GM21423 (cell line): ENCODE results near the gene ALDH4A1.
"Not testable (repeated sequence)": the region's sequence is repeated elsewhere in the genome, so short reads cannot be mapped to it uniquely, and the experiment has no call there.

Experiments
- ATAC-seq: cut with Tn5 transposase; IDR thresholded peaks from one replicate; pipeline ENCODE4 v1.9.1; 2021; ENCODE audit warnings: mild to moderate bottlenecking, moderate library complexity; ENCODE audit not compliant: unreplicated experiment

The ALDH4A1 gene

GRCh38 chr1:18879215-18879790 is 23.1 kb downstream of the ALDH4A1 start:
- ATAC-seq: no peak

- ATAC-seq: no peak
Measured at GRCh38 chr1:18878538-18879214, 23.7 kb downstream of the ALDH4A1 start.

- no peak for ATAC-seq
Measured at GRCh38 chr1:18877282-18877681, 25.1 kb downstream of the ALDH4A1 start.

GRCh38 chr1:18876210-18876609 is 26.1 kb downstream of the ALDH4A1 start:
- no peak for ATAC-seq

- ATAC-seq: no peak
Measured at GRCh38 chr1:18875796-18876128, 26.6 kb downstream of the ALDH4A1 start.

- ATAC-seq: no peak
Measured at GRCh38 chr1:18875107-18875795, 27.1 kb downstream of the ALDH4A1 start.

- no peak for ATAC-seq
Measured at GRCh38 chr1:18874600-18874999, 27.8 kb downstream of the ALDH4A1 start.

GRCh38 chr1:18874036-18874435 is 28.3 kb downstream of the ALDH4A1 start:
- no peak for ATAC-seq

- ATAC-seq: no peak
Measured at GRCh38 chr1:18872071-18872611, 30.2 kb downstream of the ALDH4A1 start.

- ATAC-seq: no peak
Measured at GRCh38 chr1:18871401-18872070, 30.8 kb downstream of the ALDH4A1 start.

- no peak for ATAC-seq
Measured at GRCh38 chr1:18870957-18871356, 31.4 kb downstream of the ALDH4A1 start.

GRCh38 chr1:18870595-18870865 is 31.8 kb downstream of the ALDH4A1 start:
- not testable (repeated sequence) for ATAC-seq

GRCh38 chr1:18869847-18870594 is 32.3 kb downstream of the ALDH4A1 start:
- no peak for ATAC-seq

- no peak for ATAC-seq
Measured at GRCh38 chr1:18868801-18869424, 33.4 kb downstream of the ALDH4A1 start.

- ATAC-seq: no peak
Measured at GRCh38 chr1:18868354-18868753, 34.0 kb downstream of the ALDH4A1 start.

- no peak for ATAC-seq
Measured at GRCh38 chr1:18866846-18867245, 35.5 kb downstream of the ALDH4A1 start.

- no peak for ATAC-seq
Measured at GRCh38 chr1:18866314-18866713, 36.0 kb downstream of the ALDH4A1 start.

- ATAC-seq: no peak
Measured at GRCh38 chr1:18865176-18865575, 37.2 kb downstream of the ALDH4A1 start.

- no peak for ATAC-seq
Measured at GRCh38 chr1:18861590-18861989, 40.8 kb downstream of the ALDH4A1 start.

- ATAC-seq: no peak
Measured at GRCh38 chr1:18861082-18861481, 41.3 kb downstream of the ALDH4A1 start.

- ATAC-seq: no peak
Measured at GRCh38 chr1:18859560-18859959, 42.8 kb downstream of the ALDH4A1 start, which contains the start of gene TAS1R2. Gene TAS1R2, minus strand, starts transcription at chr1:18859660. Its CDS starts 0 bp downstream, at chr1:18859660.
